ENCODE data around the gene CNPY3.

Gene CNPY3

DNA sequence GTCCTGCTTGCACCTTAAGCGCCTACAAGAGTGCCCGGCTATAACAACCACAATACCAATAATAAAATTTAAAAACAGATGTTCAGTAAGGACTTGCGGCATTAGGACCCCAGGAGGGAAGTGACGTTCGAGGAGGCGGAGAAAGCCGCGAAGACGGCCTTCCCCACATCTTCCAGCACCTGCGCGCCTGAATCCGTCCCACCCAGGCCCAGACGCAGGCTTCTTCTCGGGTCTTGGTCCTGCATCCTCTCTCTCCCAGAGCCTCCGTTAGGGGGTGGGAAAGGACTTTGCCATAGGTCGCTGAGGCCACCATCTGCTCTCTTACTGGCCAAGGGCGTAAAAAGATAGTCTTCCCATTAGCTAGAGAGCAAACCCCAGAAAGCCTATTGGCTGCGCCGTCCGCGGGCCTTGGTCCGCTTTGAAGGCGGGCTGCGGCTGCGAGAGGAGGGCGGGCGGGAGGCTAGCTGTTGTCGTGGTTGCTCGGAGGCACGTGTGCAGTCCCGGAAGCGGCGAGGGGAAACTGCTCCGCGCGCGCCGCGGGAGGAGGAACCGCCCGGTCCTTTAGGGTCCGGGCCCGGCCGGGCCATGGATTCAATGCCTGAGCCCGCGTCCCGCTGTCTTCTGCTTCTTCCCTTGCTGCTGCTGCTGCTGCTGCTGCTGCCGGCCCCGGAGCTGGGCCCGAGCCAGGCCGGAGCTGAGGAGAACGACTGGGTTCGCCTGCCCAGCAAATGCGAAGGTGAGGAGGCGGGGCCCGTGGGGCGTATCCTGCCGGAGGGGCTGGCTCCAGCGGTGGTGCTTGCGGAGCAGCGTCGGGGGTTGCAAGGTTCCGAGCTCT lies at the start of gene CNPY3 (continued):
- TF ChIP-seq KLF10 (tag by site-specific recombination; IDR thresholded peaks at IDR 0.05) = peak; percentile 82
- TF ChIP-seq ZBTB20 (tag by site-specific recombination; IDR thresholded peaks at IDR 0.05) = peak; percentile 97
- TF ChIP-seq ZNF664 (tag by site-specific recombination; IDR thresholded peaks at IDR 0.05) = no peak
- peak; percentile 94 for TF ChIP-seq ZNF2 (tag by site-specific recombination; IDR thresholded peaks at IDR 0.05)
- no peak for TF ChIP-seq SCRT2 (tag by site-specific recombination; IDR thresholded peaks at IDR 0.05)
- TF ChIP-seq, protein P1, sequence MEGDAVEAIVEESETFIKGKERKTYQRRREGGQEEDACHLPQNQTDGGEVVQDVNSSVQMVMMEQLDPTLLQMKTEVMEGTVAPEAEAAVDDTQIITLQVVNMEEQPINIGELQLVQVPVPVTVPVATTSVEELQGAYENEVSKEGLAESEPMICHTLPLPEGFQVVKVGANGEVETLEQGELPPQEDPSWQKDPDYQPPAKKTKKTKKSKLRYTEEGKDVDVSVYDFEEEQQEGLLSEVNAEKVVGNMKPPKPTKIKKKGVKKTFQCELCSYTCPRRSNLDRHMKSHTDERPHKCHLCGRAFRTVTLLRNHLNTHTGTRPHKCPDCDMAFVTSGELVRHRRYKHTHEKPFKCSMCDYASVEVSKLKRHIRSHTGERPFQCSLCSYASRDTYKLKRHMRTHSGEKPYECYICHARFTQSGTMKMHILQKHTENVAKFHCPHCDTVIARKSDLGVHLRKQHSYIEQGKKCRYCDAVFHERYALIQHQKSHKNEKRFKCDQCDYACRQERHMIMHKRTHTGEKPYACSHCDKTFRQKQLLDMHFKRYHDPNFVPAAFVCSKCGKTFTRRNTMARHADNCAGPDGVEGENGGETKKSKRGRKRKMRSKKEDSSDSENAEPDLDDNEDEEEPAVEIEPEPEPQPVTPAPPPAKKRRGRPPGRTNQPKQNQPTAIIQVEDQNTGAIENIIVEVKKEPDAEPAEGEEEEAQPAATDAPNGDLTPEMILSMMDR (tag by site-specific recombination; IDR thresholded peaks at IDR 0.05) = peak; percentile 17; the same call in 1 of the 2 replicates
- 0 out of 2 replicates have a peak, but pooled peaks have one; percentile 6 for TF ChIP-seq PRDM1 (tag by site-specific recombination; IDR thresholded peaks at IDR 0.05)
- TF ChIP-seq, protein P2, sequence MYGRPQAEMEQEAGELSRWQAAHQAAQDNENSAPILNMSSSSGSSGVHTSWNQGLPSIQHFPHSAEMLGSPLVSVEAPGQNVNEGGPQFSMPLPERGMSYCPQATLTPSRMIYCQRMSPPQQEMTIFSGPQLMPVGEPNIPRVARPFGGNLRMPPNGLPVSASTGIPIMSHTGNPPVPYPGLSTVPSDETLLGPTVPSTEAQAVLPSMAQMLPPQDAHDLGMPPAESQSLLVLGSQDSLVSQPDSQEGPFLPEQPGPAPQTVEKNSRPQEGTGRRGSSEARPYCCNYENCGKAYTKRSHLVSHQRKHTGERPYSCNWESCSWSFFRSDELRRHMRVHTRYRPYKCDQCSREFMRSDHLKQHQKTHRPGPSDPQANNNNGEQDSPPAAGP (tag by site-specific recombination; IDR thresholded peaks at IDR 0.05) = peak; percentile 81
- no peak for TF ChIP-seq ZNF585B (tag by site-specific recombination; IDR thresholded peaks at IDR 0.05)
- TF ChIP-seq, protein P3, sequence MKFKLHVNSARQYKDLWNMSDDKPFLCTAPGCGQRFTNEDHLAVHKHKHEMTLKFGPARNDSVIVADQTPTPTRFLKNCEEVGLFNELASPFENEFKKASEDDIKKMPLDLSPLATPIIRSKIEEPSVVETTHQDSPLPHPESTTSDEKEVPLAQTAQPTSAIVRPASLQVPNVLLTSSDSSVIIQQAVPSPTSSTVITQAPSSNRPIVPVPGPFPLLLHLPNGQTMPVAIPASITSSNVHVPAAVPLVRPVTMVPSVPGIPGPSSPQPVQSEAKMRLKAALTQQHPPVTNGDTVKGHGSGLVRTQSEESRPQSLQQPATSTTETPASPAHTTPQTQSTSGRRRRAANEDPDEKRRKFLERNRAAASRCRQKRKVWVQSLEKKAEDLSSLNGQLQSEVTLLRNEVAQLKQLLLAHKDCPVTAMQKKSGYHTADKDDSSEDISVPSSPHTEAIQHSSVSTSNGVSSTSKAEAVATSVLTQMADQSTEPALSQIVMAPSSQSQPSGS (tag by site-specific recombination; IDR thresholded peaks at IDR 0.05; ENCODE audit: low read depth) = no peak
- TF ChIP-seq, protein P4, sequence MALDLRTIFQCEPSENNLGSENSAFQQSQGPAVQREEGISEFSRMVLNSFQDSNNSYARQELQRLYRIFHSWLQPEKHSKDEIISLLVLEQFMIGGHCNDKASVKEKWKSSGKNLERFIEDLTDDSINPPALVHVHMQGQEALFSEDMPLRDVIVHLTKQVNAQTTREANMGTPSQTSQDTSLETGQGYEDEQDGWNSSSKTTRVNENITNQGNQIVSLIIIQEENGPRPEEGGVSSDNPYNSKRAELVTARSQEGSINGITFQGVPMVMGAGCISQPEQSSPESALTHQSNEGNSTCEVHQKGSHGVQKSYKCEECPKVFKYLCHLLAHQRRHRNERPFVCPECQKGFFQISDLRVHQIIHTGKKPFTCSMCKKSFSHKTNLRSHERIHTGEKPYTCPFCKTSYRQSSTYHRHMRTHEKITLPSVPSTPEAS (tag by site-specific recombination; IDR thresholded peaks at IDR 0.05) = no peak
- TF ChIP-seq ZNF292 (tag by site-specific recombination; IDR thresholded peaks at IDR 0.05; ENCODE audit: borderline replicate concordance, low read depth) = no peak
- TF ChIP-seq ZNF701 (tag by site-specific recombination; IDR thresholded peaks at IDR 0.05) = no peak
- TF ChIP-seq, protein P5, sequence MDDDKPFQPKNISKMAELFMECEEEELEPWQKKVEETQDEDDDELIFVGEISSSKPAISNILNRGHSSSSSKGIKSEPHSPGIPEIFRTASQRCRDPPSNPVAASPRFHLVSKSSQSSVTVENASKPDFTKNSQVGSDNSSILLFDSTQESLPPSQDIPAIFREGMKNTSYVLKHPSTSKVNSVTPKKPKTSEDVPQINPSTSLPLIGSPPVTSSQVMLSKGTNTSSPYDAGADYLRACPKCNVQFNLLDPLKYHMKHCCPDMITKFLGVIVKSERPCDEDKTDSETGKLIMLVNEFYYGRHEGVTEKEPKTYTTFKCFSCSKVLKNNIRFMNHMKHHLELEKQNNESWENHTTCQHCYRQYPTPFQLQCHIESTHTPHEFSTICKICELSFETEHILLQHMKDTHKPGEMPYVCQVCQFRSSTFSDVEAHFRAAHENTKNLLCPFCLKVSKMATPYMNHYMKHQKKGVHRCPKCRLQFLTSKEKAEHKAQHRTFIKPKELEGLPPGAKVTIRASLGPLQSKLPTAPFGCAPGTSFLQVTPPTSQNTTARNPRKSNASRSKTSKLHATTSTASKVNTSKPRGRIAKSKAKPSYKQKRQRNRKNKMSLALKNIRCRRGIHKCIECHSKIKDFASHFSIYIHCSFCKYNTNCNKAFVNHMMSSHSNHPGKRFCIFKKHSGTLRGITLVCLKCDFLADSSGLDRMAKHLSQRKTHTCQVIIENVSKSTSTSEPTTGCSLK (tag by site-specific recombination; IDR thresholded peaks at IDR 0.05) = no peak
- peak; percentile 56; the same call in 1 of the 2 replicates for TF ChIP-seq ZNF394 (tag by site-specific recombination; IDR thresholded peaks at IDR 0.05; ENCODE audit: borderline replicate concordance)
- TF ChIP-seq ZNF266 (tag by site-specific recombination; IDR thresholded peaks at IDR 0.05; ENCODE audit: low read depth) = no peak
- TF ChIP-seq, protein P6, sequence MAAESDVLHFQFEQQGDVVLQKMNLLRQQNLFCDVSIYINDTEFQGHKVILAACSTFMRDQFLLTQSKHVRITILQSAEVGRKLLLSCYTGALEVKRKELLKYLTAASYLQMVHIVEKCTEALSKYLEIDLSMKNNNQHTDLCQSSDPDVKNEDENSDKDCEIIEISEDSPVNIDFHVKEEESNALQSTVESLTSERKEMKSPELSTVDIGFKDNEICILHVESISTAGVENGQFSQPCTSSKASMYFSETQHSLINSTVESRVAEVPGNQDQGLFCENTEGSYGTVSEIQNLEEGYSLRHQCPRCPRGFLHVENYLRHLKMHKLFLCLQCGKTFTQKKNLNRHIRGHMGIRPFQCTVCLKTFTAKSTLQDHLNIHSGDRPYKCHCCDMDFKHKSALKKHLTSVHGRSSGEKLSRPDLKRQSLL (tag by site-specific recombination; IDR thresholded peaks at IDR 0.05) = no peak
- TF ChIP-seq ZBTB1 (tag by site-specific recombination; IDR thresholded peaks at IDR 0.05) = no peak
- peak; percentile 42; the same call in 1 of the 2 replicates for TF ChIP-seq ZFHX2 (tag by site-specific recombination; conservative IDR thresholded peaks at IDR 0.05)
- TF ChIP-seq ZNF302 (tag by site-specific recombination; IDR thresholded peaks at IDR 0.05; ENCODE audit: low read depth) = no peak
- TF ChIP-seq, protein P7, sequence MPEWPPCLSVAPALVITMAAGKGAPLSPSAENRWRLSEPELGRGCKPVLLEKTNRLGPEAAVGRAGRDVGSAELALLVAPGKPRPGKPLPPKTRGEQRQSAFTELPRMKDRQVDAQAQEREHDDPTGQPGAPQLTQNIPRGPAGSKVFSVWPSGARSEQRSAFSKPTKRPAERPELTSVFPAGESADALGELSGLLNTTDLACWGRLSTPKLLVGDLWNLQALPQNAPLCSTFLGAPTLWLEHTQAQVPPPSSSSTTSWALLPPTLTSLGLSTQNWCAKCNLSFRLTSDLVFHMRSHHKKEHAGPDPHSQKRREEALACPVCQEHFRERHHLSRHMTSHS (tag by site-specific recombination; IDR thresholded peaks at IDR 0.05) = no peak
- TF ChIP-seq HOXD13 (CRISPR knock-in tag; IDR thresholded peaks at IDR 0.05; ENCODE audit: borderline replicate concordance) = no peak
- TF ChIP-seq, protein P8, sequence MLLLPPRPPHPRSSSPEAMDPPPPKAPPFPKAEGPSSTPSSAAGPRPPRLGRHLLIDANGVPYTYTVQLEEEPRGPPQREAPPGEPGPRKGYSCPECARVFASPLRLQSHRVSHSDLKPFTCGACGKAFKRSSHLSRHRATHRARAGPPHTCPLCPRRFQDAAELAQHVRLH (tag by site-specific recombination; IDR thresholded peaks at IDR 0.05) = peak; percentile 44
- TF ChIP-seq GFI1B (tag by site-specific recombination; IDR thresholded peaks at IDR 0.05) = no peak
- TF ChIP-seq BCL11A (tag by site-specific recombination; IDR thresholded peaks at IDR 0.05; ENCODE audit: low read depth) = no peak
- TF ChIP-seq MEIS1 (CRISPR knock-in tag; IDR thresholded peaks at IDR 0.05; ENCODE audit: borderline replicate concordance) = no peak
- TF ChIP-seq ZNF660 (tag by site-specific recombination; IDR thresholded peaks at IDR 0.05) = peak; percentile 76
- TF ChIP-seq ZNF658 (tag by site-specific recombination; IDR thresholded peaks at IDR 0.05) = no peak
- TF ChIP-seq ZBTB48 (tag by site-specific recombination; IDR thresholded peaks at IDR 0.05) = peak; percentile 61; the same call in 1 of the 2 replicates
- TF ChIP-seq ZNF514 (tag by site-specific recombination; IDR thresholded peaks at IDR 0.05) = no peak
